DMS53 treated with DMSO at 0.1 percent for 48 hours (cell line): ENCODE measurements around the gene CDH26.

Experiments used
- DNase-seq: peaks from one replicate; lab custom pipeline; 2025; ENCODE audit not compliant: unreplicated experiment; lab: John Stamatoyannopoulos, UW

CDH26 gene

GRCh38 chr20:60010689-60011458, 52.7 kb downstream of the CDH26 start:
- no peak for DNase-seq

GRCh38 chr20:60011512-60012507, 53.6 kb downstream of the CDH26 start:
- no peak for DNase-seq

DNA sequence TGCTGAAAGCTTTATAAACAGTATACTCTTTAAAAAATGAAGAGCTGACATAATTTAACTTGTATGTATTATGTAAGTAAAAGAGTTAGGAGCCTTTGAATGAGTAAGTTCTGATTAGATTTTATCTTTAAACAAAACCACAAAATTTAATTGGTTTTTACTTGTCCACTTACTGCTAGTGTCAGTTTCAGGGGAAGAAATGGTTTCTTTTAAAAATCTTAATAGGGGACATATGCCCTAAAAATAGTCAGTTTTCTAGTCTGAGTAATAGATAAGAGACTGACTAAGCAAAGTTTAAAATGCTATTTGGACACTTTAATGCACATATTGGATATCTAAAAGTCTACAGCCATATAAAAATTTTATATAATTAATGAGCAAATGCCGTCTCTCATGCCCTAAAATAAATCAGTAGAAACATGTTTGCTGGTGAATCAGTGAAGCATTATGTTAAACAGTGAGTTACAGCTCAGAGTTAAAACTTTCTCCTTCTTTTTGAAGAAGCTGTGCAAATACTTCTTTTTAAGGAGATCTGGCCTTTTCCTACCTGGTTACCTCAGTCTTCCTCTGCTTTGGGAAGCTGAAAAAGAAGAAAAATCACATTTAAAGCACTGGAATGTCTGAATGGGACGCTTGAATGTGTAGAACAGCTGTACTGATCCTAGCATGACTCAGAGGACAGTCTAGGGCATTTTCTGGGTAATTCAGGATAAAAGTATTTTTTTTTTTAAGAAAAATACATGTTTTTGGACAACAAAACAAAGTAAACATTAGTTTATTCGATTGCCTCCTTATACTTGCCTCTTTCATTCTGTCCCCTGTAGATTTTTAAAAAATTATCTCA, 55.3 kb downstream of the CDH26 start:
- DNase-seq = no peak

- DNase-seq = no peak
Measured at GRCh38 chr20:60016406-60016805, 58.2 kb downstream of the CDH26 start.

GRCh38 chr20:60020251-60020650, 62.0 kb downstream of the CDH26 start:
- no peak for DNase-seq

DNA sequence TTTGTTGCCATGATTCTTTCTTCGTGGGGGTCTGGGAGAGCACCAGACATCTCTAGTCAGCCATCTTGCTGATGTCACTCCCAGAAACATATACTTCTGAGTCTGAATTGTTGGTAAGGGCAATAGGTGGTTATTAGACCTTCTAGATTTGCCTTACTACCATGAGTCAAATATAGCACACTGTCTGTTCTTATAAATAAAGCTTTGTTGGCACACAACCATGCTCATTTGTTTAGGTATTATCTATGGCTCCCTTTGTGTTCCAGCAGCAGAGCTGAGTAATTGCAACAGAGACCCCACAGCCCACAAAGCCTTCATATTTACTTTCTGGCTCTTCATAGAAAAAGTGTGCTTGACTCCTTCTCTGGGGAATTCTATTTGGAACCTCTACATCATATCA, 62.9 kb downstream of the CDH26 start:
- no peak for DNase-seq

DNA sequence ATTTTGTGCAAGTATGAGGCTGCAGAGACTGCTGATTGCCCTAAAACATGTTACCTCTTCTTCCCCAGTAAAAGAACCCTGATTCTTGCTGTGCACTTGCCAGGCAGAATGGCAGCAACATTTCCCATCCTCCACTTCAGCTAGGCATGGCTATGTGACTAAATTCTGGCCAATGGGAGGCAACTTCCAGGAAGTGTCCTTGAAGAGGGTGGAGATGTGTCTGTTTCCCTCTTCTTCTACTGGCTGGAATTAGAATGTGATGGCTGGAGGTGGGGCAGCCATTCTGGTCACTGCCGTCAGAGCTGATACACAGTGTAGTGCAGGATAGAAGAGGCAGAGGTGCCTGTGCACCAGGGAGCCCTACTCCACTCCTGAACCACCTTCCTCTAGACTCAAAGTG, 64.6 kb downstream of the CDH26 start:
- DNase-seq = no peak

GRCh38 chr20:60024245-60024644, 66.0 kb downstream of the CDH26 start:
- DNase-seq = no peak

DNA sequence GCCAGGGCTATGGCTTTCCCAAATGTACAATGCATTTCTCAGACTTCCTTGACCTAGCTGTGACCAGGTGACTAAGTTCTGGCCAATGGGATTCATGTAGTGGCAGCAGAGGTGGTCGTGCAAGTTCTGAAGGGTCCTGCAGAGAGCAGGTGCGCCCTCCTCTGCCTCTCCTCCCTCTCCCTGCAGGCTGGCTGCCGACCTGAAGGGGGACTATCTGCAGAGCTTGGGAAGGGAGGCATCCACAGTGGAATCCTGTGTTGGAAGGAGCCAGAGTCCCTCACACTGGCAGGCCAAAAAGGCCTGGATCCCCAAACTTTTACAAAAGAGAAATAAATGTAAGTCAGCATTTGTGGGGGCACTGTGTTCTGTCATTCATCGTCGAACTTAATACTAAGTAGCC, 66.6 kb downstream of the CDH26 start:
- no peak for DNase-seq

DNA sequence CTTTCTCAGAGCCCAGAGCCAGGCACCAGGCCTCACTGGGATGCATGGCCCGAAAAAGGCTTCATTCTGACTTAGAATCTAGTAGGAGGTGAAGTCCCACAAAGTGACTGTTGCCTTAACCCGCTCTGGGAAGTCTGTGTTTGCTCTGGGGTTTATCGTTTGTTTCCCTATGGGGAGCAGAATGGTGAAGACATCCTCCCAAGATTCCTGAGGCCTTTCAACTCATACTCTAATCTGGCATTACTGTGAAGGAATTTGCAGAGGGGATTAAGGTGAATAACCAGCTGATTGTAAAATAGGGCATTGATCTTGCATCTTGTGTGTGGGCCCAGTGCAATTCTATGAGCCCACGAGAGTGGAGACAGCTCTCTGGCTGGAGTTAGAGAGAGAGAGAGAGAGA, 67.8 kb downstream of the CDH26 start:
- DNase-seq = no peak

- DNase-seq = no peak
Measured at GRCh38 chr20:60030471-60030870, 72.2 kb downstream of the CDH26 start.

DNA sequence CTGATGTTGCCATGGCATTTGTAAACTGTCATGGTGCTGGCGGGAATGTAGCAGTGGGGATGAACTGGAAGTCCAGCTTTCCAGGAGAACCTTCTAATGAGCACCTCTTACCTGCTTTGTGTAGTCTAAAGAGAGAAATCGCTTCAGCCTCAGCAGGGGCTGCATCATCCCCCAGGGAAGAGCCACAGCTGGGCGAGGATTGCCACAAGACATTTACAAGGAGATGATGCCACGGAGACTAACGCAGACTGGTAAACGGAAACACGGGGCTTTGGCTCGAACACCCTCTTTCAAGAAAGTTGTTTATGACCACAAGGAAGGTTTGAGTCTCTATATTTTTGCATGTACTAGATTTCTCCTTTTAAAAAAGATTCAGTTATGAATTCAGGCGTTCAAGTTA, 72.9 kb downstream of the CDH26 start:
- DNase-seq = no peak

DNA sequence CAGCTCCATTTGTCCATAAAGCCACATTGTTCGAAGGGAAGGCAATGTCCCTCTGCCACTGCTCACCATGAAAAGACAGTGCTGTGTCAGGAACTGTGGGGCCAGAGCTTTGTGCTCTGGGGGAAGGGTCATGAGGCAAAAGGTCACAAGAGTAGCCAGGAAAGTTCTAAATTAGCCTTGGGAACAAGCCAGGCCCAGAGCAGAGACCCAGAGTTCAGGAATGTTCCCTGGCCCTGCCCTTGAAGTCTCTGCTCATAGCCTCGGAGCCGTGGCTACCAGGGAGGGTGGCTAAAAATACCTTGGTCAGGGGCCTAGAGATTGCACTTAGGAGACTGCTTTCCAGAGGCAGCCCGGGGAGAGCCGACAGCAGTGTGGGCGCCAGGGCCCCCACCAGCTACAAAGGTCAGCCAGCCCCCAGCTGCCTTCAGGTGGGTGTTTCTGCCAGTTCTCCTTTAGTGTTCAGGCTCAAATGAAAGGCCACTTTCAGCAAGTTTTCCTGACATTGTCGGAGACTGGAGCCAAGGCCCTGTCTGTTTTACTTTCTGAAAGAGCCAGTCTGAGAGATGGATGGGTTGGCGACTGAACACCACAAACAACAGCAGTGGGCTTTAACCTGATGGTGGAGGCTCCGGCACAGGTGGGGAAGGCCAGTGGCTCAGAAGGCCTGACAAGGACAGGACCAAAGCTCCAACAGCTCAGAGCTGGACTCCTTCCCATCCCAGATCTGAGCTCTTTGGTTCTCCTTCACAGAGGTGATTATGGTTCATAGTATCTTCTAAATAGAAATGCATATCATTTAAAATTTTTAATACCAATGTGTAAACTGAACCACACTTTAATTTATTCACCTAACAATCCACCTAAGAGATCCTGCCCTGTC, 76.2 kb downstream of the CDH26 start:
- no peak for DNase-seq

DNA sequence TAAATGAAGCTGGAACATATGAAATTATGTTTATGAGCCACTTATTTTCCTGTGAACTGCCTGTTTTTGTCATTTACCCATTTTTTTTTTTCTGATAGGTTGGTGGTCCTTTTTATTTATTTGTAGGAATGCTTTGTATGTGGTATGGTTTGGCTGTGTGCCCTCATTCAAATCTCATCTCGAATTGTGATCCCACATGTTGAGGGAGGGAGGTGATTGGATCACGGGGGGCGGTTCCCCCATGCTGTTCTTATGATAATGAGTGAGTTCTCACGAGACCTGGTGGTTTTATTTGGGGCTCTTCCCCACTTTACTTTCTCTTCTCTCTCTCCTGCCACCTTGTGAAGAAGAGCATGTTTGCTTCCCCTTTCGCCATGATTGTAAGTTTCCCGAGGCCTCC, 77.3 kb downstream of the CDH26 start:
- no peak for DNase-seq

GRCh38 chr20:60036346-60036745, 78.1 kb downstream of the CDH26 start:
- no peak for DNase-seq

DNA sequence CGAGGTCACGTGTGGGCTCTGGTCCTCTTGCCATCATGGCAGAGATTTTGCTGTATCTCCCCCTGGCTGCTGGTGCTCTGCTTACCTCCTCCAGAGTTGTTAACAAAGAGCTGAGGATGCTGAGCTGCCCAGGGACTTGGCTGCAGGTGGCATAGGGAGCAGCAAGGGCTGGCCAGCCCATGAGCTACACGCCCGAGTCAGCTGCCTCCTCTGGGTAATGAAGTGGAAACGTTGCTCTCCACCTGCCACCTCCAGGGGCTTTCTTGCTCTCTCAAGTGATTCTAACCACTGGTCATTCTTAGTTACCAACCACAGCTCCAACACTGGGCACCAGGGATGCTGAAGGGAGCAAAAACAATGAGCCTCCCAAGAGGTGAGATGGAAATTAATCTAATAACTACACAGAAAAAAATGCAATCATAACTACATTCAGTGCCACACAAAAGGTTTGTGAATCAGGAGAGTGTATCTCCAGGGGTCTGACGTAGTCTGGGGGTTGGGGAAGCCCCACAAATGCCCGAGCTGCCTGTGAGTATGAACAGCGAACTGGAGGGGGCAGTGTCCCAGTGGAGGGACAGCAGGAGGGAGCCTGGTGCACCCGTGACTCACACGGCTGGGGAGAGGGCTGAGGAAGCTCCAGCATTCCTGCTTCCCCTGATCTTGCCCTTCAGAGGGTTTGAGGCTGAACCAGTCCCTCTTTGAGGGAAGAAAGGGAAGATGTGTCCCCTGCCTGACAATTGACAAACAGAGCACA, 78.7 kb downstream of the CDH26 start:
- DNase-seq = no peak

DNA sequence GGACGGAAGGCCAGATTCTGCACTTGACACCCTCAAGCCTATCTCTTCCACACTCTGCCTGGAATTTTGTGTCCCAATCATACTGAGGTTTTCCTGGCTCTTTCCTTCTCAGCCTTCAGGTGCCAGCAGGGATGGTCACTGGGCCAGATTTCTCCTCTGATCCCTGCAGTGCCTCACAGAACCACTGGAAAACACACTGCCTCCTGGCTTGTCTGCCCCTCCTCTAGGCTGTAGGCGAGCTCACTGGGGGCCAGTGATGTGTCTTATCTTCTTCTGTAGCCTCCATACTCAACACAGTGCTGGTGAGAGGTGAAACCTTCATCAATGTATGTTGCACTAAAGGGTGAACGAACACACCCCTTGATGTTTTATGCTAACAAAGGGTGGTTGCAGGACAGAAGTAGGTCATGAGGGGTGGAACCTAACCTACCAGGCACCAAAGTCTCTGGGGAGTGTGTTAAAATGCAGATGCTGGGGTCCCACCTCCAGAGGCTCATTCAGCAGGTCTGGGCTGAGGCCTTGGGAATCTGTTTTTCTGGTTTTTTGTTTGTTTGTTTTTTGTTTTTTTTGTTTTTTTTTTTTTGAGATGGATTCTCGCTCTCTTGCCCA, 80.3 kb downstream of the CDH26 start:
- no peak for DNase-seq

- DNase-seq = no peak
Measured at GRCh38 chr20:60039526-60039925, 81.3 kb downstream of the CDH26 start.
